GM21786 (cell line): ENCODE data around the gene SCAMP1.
"Not testable (repeated sequence)": the region's sequence is repeated elsewhere in the genome, so short reads cannot be mapped to it uniquely, and the experiment has no call there.

Experiments
- ATAC-seq: cut with Tn5 transposase; IDR thresholded peaks from one replicate; pipeline ENCODE4 v1.9.1; 2021; ENCODE audit not compliant: unreplicated experiment

Gene SCAMP1

DNA sequence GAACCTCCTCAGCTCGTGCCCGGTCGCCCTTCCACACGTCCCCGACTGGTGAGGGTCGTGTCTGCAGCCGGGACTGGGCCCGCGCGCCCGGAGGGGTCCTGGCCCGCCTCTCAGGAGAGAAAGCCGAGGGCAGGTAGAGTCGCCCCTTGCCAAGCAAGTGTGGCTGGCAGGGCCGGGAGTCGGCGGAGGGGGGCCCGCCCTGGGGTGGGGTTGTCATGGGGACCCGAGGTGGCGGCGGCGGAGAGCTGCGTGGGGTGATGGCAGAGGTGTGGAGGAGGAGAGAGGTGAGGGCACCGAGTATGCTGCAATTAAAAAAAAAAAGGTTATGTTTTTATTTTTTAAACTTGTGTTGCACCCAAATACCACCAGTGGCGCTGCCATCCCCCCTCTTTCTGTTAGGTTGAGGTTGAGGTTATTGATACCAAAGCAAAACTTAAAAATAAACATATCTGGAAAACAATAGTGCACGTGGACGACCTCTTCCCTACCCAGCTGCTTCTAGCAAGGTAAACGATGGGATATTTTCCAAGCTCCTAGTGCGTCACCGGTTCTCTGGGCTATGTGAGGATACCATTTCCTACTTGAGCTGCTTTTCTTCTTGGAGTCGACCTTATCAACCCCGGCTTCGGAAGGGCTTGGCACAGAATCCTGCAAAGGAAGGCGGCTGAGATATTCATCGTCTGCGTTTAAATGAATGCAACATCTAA is 660 bp downstream of the SCAMP1 start:
- ATAC-seq, result peak; percentile 36

DNA sequence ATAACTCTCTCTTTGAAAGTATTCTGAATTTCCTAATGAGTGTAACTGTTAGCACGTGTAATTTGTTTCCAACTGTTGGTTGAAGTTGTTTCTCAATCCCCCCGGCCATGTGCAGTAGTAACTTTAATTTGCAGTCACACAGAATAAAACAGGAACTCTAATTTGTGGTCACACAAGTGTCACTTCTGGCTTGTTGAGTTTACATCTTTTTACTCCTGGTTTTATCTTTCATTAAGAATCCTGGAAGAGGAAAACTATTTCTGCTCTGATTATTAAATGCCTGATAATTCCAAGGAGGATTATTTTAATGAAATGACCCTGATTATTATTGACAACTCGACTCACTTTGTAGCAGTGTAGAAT is 1.2 kb downstream of the SCAMP1 start:
- ATAC-seq, result no peak

DNA sequence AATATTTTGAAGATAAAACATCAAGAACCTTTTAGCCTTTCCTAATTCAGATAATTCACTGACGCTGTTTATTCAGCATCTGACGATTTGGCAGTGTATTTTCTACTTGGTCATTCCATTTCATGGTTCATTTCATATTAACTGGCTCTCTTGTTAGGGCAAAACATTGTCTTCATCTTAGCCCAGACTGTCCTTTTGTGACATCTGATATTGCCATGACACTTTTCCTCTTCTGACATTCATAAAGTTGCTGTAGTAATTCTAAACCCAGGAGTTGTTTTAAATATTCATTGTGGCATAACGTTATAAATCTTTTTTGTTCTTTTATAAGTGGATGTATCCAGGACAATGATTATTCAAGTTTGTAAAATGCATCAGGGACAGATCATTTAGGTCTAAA is 1.8 kb downstream of the SCAMP1 start:
- no peak for ATAC-seq

DNA sequence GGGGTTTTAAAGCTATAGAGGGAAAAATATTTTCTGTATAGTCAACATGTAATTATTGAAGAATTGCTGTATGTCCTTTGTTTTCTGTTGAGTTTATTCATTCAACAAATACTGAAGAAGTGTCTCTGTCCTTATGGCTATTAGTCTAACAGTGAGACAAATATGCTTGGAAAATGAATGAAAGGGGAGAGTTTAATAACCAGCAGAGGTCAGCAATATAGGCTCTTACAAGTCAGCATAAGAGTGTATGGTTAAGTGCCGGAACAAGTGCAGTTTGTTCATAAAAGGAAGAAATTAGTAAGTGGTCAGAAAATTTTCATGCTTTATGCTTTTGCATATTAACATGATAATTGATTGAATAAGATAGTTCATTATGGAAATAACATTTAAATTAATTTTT is 3.6 kb downstream of the SCAMP1 start:
- ATAC-seq, result no peak

DNA sequence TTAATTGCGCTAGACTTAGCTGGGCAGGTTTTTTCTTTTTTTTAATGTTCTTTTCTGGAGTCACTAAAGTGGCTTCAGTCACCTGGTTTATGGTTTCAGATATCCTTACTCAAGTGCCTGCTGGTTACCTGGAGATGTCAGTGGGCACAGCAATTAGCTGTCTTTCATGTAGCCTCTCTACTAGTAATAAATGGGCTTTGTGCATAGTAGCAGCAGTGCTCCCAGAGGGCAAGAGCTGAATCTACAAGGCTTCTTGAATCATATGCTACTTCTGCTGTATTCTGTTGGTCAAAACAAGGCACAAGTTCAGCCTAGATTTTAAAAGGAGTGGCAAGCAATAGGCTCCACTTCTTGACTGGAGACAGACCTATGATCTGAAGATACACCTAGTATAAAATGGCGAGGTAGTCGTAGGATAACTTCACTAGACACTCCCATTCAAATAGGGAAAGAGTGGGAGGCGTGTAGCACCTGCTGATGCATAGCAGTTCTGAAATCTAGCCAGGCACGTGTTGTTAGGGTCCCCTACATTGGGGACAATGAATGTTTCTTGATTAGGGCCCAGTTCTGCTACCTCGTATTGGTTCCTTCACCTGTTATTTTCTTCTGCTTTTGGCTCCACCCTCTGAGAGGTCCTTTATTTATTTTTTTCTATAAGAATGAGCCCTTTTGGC is 7.0 kb downstream of the SCAMP1 start:
- ATAC-seq, result no peak

DNA sequence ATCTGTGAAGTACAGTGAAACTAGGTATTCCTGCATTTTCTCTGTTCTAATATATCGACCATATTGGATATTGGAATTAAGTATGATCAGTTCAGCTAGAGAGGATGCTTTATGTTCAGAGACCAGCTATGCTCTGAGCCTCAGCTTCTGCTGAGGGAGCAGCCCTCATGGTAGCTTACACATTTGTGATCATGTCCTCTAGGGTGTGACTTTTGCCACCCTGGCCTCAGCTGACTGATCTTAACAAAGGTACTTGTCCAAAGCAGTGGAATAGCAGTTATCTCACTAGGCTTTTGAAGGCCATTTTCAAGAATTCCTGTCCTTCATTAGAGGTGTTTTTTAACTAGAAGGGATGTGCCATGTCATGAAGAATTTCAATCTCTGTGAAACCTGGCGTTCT is 9.3 kb downstream of the SCAMP1 start:
- ATAC-seq, result no peak

DNA sequence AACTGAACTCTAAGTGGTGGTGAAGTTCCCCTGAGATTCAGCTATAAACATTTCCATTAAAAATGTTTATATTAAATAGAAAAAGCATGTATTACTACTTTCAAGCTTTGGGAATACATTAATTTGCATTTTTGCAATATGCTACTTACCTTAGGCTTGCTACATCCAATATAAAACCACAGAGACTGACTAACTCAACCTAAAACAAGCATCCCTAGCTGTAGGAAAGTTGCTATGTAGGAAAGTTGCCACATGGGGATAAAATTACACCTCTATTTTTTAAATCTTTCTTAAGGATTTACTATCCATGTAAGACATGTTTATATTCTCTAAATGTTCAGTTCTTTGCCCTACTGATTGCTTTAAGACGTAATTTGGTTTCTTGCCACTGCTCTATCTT is 12.8 kb downstream of the SCAMP1 start:
- ATAC-seq, result no peak

DNA sequence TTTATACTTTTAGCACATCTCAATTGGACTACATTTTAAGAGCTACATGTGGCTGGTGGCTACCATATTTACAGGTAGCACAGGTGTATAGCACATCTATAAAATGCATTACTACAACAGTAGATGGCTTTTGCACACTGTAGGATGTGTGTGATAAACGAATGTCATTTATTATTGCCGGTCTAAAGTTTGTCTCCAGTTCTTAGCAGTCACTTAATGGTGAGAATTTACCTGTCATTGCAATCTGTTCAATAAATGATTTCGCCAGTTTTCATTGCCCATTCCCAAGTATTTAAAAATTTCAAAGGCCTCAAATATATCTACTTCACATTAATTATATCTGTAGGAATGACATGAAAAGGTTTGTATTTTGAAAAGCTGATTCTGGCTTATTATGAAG is 15.9 kb downstream of the SCAMP1 start:
- ATAC-seq, result no peak

DNA sequence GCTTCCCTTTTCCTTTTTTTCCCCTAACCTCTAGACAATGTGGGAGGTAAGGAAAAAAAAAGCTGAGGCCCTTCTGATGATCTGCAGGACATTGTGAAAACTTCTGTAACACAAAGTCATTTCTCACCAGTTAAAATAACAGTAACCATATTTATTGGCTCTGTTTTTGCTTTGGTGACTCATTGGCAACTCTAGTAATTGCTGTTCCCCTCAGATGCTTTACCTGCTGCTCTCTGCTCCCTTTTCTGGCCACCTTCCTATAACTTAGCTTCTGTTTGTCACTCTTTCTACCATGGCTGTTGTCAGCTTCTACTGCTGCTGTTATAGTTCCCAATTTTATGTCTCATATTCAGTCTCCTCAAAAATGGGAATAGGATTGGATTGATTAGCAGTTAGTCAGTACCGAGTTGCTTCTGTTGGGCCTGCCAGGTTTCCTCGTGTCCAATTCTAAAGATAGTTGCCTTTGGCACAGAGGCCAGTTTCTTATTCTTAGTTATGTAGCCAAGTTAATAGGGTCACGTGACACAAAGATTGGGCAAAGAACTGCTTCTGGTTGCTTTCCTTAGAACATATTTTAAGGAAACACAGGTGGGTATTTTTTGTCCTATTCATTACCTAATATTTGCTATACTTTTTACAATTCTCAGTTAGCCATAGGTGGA is 16.8 kb downstream of the SCAMP1 start:
- ATAC-seq, result no peak

DNA sequence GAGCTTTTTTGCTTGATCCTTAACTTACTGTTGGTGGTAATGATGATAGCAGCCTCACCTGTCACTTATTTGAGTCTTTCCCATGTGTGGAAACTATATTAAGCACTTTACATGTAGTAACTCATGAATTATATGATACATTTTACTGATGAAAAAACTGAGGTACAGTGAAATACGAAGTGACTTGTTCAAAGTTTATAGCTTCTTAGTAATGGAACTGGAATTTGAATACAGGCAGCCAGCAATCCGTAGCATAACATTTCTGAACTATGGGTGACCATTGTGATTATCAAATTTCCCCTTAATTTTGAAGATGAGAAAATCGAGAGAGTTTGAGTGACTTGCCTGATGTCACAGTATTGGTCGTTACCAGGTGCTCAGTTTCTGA is 17.3 kb downstream of the SCAMP1 start:
- no peak for ATAC-seq

DNA sequence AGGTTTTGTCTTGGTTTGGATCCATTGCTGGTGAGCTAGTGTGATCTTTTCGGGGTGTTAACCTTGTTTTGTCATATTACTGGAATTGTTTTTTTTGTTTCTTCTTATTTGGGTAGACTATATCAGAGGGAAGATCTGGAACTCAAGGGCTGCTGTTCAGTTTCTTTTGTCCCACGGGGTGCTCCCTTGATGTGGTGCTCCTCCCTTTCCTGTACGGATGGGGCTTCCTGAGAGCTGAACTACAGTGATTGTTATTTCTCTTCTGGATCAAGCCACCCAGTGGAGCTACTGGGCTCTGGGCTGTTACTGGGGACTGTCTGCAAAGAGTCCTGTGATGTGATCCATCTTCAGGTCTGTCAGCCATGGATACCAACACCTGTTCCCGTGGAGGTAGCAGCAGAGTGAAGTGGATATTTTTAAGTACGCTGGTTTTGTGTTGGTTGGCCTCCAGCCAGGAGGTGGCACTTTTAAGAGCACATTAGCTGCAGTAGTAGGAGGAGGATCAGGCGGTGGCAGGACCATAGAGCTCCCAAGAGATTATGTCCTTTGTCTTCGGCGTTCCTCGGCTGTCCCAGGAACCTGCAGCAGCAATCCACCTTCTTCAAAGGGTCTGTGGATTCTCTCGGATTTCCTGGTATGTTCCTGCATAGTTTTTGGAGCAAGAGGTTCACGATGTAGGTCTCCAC is 27.2 kb downstream of the SCAMP1 start:
- no peak for ATAC-seq

DNA sequence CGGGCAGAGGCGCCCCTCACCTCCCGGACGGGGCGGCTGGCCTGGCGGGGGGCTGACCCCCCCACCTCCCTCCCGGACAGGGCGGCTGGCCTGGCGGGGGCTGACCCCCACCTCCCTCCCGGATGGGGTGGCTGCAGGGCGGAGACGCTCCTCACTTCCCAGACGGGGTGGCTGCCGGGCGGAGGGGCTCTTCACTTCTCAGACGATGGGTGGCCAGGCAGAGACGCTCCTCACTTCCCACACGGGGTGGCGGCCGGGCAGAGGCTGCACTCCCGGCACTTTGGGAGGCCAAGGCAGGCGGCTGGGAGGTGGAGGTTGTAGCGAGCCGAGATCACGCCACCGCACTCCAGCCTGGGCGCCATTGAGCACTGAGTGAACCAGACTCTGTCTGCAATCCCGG is 30.9 kb downstream of the SCAMP1 start:
- not testable (repeated sequence) for ATAC-seq

DNA sequence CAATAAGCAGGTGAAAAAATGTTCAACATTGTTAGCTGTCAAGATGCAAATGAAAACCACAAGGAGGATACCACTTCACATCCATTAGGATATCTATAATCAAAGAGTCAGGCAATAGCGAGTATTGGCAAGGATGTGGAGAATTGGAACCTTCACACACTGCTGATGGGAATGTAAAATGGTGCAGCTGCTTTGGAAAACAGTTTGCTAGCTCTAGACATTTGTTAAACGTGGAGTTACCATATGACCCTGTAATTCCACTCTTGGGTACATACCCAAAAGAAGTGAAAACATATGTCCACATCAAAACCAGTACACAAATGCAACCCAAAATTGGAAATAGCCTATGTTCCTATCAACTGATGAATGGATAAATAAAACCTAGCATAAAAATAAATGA is 37.4 kb downstream of the SCAMP1 start:
- no peak for ATAC-seq

DNA sequence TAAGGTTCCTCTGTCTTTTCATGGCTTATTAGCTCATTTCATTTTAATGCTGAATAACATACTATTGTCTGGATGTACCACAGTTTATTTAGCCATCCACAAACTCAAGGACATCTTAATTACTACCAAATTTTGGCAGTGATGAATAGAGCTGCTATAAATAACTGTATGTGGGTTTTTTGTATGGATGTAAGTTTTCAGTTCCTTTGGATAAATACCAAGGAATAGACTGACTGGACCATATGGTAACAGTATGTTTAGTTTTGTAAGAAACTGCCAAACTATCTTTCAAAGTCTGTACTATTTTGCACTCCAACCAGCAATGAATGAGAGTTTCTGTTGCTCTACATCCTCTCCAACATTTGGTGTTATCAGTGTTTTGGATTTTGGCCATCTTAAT is 38.7 kb downstream of the SCAMP1 start:
- ATAC-seq, result no peak

DNA sequence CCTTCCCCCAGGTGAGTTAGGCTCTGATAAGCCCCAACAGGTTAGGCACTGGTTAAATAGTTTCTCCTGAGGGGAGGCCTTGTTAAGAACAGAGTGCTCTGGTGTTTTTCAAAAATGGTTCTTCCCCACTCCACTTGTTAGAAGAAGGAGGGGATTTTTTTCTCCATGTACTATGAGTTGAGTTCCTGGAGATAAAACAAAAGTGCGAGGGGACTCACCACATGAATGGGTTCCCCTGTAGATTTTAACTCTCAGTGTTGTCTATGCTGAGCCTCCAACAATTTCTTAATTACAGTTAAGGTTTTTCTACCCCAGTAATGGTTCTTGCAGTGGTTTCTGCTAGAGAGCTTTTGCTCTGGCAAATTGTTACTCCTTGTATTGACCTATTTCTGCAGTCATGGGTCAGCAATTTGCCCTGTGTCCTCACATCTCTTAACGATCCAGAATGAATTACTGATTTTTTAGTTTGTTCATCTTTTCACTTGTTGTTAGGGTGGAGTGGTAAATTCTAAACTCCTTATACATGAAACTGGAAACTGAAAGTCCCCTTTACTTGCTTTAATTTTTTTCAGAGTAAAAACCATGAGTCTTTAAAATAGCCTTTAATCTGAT is 44.4 kb downstream of the SCAMP1 start:
- ATAC-seq, result no peak

DNA sequence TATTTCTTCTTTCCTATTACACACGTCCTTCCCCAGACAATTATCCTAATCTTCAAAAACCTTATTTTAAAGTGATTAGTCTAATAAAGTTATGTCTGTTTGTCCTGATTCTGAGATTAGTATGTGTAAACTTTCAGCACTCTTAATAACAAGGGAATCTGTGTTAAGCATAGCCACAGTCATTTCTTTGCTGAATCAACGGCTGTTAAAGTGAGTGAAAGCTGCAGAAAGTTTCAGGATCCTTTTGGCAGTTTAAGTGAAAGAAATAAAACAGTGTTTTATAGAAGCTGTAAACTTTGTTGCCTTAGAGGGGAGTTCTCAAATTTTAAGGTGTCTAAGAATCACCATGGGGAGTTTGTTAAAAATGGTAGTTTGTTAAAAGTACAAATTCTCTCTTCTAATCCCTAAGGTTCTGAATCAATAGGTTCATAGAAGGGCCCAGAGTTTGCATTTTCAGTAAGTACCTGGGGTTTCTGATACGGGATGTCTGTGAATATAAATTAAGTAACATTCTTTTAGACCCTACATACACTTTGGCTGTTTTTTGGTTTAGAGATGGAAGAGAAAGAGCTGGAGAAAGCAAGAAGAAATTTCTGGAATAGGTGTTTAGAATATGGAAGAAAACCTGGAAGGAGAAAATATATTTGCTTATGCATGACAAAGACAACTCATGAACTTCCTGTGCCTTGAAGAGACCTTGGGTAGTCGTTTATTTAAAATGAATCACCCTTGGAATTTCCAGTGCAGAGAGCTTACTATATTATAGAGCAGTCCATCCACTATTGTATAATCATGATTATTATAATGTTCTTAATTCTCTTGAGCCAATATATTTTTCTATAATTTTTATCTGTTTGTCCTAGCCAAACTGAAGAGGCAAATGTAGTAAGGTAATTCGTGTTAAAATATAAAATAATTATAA is 45.7 kb downstream of the SCAMP1 start:
- no peak for ATAC-seq

DNA sequence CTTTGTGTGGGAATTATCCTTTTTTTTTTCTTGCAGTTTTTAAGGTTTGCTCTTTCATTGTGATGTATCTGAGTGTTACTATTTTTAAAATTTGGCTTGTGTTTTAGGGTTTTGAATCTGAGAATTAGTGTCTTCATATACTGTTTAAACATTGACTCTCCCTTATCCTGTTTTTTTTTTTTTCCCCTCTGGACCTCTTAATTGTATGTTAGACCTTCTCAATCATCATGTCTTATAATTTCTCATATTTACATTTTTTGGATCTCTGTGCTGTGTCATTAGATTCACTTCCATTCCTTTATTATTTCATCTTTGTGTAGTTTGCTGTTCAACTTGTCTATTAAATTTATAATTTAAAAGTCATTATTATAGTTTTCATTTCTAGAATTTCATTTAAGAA is 47.0 kb downstream of the SCAMP1 start:
- no peak for ATAC-seq

DNA sequence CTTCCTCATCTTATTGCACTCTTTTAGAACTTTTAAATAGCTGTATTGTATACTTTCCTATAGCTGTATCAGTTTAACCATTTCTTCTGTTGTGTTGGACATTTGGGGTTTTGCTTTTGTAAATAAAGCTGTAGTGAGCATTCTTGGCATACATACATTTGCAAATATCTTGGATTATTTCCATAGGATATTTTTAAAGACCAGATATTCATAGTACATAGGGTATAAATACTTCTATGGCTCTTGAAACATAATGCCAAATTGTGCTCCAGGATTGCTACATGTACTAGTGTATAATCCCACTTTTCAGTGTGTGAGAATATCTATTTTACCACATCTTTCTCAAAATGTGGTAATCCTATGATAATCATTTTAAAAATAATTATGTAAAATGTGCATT is 51.2 kb downstream of the SCAMP1 start:
- no peak for ATAC-seq

DNA sequence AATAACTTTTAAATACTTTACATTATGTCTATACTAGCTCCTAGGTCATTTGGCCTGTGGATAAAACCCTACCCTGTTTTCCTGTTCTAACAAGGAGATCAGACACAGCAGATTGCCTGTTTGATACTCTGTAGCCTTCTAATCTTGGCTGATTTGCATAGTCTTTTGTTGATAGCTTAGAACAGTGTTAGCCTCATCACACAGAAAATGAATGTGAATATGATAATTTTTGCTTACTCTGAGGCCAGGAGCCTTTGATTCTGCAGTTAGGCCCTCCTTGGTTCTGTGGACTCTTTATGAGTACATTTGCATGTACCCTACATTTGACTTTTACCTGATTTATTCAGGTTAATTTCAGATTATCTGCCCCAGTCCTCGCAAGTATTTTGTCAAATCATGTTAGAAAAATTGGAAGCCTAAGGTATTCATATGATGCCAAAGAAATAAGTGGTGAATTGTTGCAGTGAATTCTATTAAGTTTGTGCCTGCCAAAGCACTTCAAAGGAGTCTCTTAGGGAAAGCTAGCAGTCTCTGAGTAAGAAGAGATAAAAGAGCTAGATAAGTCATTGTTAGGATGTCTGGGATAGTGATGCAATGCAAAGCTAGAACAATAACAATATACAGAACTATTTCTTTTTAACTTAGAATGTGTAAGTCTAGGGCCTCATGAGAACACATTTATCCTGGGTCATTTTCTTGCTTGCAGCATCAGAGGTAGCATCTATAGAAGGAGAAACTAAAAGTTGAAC is 56.4 kb downstream of the SCAMP1 start:
- no peak for ATAC-seq

DNA sequence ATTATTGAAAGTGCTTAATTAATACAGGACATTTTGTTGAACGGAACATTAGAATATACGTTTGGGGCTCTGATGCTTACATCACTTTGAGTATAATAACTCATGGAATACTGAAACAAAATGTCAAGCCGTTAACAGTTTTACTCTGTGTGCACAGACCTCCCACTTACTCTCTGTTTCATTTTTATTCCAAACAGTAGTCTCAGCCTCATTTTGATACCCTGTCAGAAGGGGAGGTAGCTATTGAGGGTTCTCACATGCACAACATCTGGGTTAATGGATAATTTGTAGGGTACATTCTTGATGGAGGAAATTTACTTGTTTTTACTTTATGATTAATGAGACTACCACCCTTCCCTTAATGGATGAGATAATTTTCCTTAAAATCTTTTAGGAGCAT is 59.0 kb downstream of the SCAMP1 start:
- peak; percentile 52 for ATAC-seq
